Activated gamma-delta T cell treated with anti-CD3 and anti-CD28 coated beads, Interleukin-2, amount 50 U/mL, for 16 hours (primary cell): ENCODE data around the gene SPRR4.

Source experiments
- DNase-seq: peaks from one replicate; pipeline ENCODE4 v3.0.0-alpha.2; 2020; ENCODE audit warnings: low read depth

The SPRR4 gene

DNA sequence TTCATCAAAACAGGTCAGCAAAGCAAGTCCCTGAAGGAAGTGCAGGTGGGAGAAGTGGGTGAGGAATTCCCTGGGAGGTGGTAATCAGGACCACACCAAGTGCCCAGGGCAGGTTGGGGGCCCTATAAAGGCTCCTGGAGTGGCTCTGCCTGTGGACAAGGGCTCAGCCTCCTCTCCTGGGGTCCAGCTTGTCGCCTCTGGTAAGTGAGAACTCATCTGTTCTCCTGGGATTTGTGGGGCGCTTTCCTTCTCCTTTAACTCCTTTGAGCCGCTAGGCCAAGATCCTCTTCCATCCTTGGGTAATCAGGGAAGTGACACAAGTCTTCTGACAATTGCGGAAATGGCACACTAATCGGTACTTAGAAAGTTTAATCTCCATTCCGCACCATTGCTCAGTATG lies at the start of gene SPRR4:
Gene SPRR4, plus strand, starts transcription at position 154 of the 400 bp plus-strand sequence. CDS start 1,243 bp downstream, outside the sequence.
- no peak for DNase-seq

DNA sequence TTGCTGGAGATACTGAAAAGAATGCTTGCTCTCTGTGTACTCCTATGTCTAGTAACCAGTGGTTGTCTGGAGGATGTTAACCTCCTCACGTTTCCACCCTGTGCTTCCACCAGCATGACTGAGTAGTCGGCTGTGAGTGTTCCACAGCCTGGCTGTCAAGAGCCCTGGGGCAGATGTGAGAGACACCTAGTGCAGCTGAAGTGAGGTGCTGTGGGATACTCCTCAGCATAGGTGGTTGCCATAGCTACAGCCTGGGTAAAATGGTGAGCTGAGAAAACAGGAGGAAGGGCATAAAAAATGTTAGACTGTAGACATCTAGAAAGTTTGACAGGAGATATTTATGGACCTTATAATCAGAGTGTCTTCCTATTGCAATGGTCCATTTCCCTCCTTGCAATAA lies 46.3 kb upstream of the SPRR4 start:
- DNase-seq, result no peak

- no peak for DNase-seq
These were observed 44.4 kb upstream of the SPRR4 start for GRCh38 chr1:152926091-152926490.

DNA sequence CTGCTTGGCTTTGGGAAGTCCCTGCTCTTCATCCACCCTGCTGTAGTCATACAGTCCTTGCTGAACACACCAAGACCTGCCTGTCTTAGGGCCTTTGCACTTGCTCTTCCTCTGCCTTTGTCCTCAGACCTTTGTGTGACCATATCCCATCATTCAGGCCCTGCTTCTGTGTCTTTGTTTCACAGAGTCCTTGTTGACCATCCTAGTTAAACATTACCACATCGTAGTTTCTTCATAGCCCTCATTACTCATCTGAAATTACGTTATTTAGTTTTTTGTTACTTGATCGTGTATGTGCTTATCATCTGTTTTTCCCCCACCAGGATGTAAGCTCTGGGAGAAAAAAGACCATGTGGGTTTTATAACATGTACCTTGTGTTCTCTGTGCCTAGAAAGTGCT lies 41.8 kb upstream of the SPRR4 start:
- no peak for DNase-seq

DNA sequence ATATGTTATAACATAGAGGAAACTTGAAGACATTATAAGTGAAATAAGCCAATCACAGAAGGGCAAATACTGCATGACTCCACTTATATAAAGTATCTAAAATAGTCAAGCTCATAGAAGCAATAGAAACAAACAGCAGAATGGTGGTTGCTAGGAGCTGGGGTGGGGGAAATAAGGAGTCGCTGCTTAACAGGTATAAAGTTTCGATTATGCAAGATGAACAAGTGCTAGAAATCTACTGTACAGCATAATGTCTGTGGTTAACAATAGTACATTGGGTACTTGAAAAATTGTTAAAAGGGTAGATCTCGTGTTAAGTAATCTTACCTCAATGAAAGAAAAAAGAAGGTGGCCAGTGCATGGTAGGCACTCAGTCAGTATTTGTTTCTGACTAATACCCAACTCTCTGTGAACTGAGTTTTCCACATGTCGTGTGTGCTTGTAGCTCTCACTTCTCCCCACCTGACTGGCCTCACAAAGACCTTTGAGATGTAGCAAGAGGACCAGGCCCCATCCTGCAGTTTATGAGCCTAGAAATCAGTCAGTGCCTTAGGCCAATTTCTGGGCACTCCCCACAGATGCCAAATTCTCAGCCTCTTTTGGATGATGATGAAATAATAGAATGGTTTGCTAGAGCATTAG lies 38.2 kb upstream of the SPRR4 start:
- no peak for DNase-seq

DNA sequence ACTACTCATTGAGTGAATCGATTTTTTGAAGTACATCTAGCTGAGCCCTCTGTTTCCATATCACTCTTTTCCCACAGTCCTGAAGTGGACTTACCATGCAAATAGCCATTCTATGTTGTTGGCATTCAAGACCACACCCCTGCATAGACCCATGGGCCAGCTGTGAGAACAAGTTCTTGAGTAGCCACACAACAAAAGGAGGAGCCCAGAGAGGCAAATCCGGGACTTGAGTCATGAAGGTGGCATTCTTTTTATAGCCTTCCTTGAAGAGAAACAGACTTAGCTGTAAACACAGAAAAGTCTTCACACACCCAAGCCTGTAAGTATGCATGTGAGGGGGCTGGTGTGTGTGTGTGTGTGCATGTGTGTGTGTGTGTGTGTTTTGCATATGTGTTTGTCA lies 37.3 kb upstream of the SPRR4 start:
- no peak for DNase-seq

DNA sequence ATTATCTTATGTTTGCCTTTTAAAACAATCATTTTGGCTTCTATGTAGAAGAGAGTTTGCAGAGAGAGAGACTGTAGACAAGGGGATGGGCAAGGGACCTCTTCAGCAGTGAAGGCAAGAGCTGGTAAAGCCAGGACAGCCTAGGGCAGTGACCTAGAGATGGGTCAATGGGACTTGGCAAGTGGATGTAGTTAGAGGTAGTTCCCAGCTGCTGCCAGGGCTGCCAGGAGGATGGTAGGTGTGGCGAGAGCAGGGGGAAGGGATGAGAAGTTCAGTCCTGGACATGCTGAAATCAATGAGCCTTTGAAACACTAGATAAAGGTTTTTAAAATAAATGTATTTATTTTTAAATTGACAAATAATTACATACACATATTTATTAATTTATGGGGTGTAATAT lies 29.8 kb upstream of the SPRR4 start:
- no peak for DNase-seq

GRCh38 chr1:152941037-152941711 lies 29.3 kb upstream of the SPRR4 start:
- no peak for DNase-seq

- DNase-seq, result no peak
These were observed 28.3 kb upstream of the SPRR4 start for GRCh38 chr1:152942161-152942560.

GRCh38 chr1:152946248-152946647 lies 24.2 kb upstream of the SPRR4 start:
- no peak for DNase-seq

- no peak for DNase-seq
These were observed 23.7 kb upstream of the SPRR4 start, which contains the start of gene SPRR5 for GRCh38 chr1:152946651-152947256. Gene SPRR5 (plus strand): TSS chr1:152947206. CDS start chr1:152948555, 1,349 bp downstream.

- DNase-seq, result no peak
These were observed 18.7 kb upstream of the SPRR4 start for GRCh38 chr1:152951711-152952110.

GRCh38 chr1:152953761-152954160 lies 16.7 kb upstream of the SPRR4 start:
- DNase-seq, result no peak

DNA sequence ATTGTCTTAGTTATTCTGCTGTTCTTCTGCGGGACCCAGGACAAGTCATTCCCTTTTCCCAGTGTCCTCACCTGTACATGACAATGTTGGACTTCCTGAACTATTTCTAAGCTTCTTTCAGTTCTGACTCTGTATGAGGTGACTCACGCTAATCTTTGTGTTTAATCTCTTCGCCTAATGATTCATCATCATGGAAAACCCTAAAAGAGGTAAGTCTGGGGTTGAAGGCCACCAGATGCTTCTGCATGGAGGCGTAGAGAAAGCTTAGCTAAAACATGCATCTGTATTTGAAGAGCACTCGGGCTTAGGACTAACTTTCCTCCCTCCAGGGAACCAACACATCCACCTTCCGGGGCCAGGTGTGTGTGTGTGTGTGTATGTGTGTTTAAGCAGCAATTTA lies 16.0 kb upstream of the SPRR4 start:
- no peak for DNase-seq

DNA sequence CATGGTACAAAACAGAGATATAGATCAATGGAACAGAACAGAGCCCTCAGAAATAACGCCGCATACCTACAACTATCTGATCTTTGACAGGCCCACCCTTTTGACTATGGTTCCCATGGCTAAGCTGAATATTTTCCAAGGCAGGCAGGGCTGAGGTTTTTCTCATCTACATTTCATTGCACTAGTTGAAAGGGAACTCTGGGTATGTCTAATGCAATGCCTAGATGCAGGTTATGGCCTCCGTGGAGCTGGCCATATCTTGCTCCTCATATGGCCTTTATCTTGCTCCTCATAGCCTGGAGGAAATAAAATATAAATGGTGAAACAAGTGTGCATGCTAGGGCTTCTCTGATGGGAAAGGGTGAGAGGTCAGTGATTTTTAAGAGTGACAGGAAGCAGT lies 12.9 kb upstream of the SPRR4 start:
- DNase-seq, result no peak

GRCh38 chr1:152959273-152959672 lies 11.2 kb upstream of the SPRR4 start:
- DNase-seq, result no peak

DNA sequence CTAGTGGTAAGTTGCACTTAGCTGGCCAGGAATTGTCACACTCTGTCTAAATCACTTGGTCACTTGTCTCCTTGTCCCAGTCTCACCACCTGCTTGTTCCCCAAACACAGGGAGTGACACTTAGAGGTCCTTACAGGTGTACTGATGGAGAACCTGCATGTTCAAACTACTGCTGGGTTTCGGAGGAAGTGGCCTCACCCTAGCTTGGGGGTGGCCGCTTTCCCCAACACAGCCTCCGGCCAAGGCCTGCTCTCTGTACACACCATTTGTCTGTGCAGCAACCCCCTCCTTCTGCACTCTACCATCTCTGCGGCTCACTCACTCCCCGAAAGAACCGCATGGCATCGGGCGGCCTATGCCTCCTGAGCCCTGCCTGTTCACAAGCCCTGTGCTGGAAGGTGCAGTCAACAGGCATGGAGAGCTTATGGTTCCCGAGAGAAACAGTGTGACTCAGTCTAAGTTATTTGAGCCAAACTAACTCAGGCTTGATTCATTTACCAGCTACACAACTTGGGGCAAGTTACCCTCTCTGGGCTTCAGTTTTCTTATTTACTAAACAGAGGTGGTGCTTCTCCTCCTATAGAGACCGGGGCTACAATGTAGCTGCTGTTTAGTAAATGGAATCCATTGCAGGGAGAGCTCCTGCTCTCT lies 10.5 kb upstream of the SPRR4 start:
- no peak for DNase-seq

DNA sequence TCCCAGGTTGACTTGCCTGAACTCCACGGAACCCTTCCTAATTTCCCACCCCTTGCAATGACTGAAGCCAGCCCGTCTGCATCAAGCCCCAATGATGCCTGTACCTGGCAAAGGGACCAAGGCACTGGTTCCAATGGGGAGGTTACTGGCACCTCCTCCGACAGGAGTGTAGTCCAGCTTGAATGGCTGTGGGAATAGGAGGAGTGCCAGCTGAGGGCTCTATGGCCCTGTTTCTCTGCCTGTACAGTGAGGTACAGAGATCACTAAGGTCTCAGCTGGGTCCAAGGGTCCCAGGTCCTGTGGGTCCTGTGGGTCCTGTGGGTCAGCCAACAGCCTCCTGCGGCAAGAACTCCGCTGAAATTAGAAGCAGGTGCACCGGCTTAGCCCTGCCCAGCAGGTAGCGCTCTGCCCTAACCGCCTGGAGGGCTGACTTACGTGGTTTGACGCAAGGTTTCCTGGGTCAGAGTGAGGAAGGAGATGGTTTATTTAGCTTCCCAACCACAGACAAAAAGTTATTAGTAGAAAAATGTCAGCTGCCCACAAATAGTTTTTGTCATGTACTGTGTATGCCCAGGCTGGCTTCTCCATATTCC lies 9.9 kb upstream of the SPRR4 start:
- DNase-seq, result no peak

- no peak for DNase-seq
These were observed 9.1 kb upstream of the SPRR4 start for GRCh38 chr1:152961226-152961891.

DNA sequence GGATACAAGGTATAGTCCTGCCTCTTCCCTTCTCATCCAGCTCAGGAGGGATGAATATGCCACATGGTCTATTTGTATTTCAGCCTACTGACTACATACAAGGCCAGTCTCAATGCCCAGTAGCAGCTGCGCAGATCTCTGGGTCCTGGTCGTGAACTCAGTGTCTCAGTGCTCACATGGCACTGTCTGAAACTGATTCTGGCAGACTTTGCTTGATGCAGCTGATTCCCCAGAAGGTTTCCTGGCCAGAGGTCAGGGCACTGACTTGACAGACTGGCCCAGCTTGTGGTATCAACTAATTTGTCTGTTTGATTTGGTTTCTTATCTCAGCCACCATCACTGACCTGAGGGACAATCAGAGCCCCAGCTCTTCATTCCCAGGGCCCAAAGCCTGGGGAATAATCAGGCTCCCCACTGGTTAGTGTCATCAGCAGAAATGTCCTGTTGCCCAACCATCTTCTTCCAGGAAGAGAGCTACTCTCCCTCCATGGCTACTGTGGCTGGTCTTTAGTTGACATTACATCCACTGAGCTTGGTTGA lies 7.5 kb upstream of the SPRR4 start:
- DNase-seq, result no peak

GRCh38 chr1:152964536-152964935 lies 5.9 kb upstream of the SPRR4 start:
- no peak for DNase-seq

GRCh38 chr1:152965853-152966252 lies 4.6 kb upstream of the SPRR4 start:
- DNase-seq, result no peak
